EH (cell line): Measurements from ENCODE around the gene C16orf96.
"Not testable (repeated sequence)": the region's sequence is repeated elsewhere in the genome, so short reads cannot be mapped to it uniquely, and the experiment has no call there.

Experiments
- DNase-seq: peaks from one replicate; pipeline ENCODE4 v3.0.0-alpha.2; 2015; ENCODE audit warnings: low read depth

Gene C16orf96

GRCh38 chr16:4566144-4566543 is 10.0 kb downstream of the C16orf96 start:
- no peak for DNase-seq

GRCh38 chr16:4570086-4570485 is 13.9 kb downstream of the C16orf96 start:
- no peak for DNase-seq

GRCh38 chr16:4570688-4571321 is 14.7 kb downstream of the C16orf96 start:
- DNase-seq: no peak

- DNase-seq: peak; percentile 9
Measured at GRCh38 chr16:4572715-4573114, 16.6 kb downstream of the C16orf96 start.

- not testable (repeated sequence) for DNase-seq
Measured at GRCh38 chr16:4573926-4574325, 17.8 kb downstream of the C16orf96 start.

GRCh38 chr16:4574919-4575705 is 19.0 kb downstream of the C16orf96 start:
- no peak for DNase-seq

GRCh38 chr16:4576008-4576407 is 19.9 kb downstream of the C16orf96 start:
- no peak for DNase-seq

GRCh38 chr16:4578961-4579530 is 22.9 kb downstream of the C16orf96 start:
- no peak for DNase-seq

- DNase-seq: peak; percentile 17
Measured at GRCh38 chr16:4580250-4580649, 24.1 kb downstream of the C16orf96 start.

GRCh38 chr16:4583906-4584305 is 27.8 kb downstream of the C16orf96 start:
- no peak for DNase-seq

GRCh38 chr16:4586291-4586690 is 30.2 kb downstream of the C16orf96 start:
- no peak for DNase-seq

GRCh38 chr16:4588386-4588785 is 32.2 kb downstream of the C16orf96 start:
- DNase-seq: no peak

GRCh38 chr16:4588961-4589360 is 32.8 kb downstream of the C16orf96 start:
- no peak for DNase-seq

GRCh38 chr16:4591191-4591590 is 35.1 kb downstream of the C16orf96 start:
- no peak for DNase-seq

- DNase-seq: no peak
Measured at GRCh38 chr16:4591706-4592470, 35.7 kb downstream of the C16orf96 start.

GRCh38 chr16:4593086-4593485 is 36.9 kb downstream of the C16orf96 start:
- DNase-seq: no peak

GRCh38 chr16:4594433-4595410 is 38.6 kb downstream of the C16orf96 start:
- no peak for DNase-seq

- DNase-seq: no peak
Measured at GRCh38 chr16:4597174-4597573, 41.0 kb downstream of the C16orf96 start.

- no peak for DNase-seq
Measured at GRCh38 chr16:4599037-4599436, 42.9 kb downstream of the C16orf96 start.

GRCh38 chr16:4599545-4599944 is 43.4 kb downstream of the C16orf96 start:
- DNase-seq: no peak
